ENCODE measurements around the gene LRRC4C. TPM values are rescaled to one million over a fixed set of nuclear protein-coding genes. Genes with fewer than 3 reads are reported as not detected.

LRRC4C gene
- total and polyA plus RNA-seq, 12 donors = 0.15 to 0.93 (median 0.40) TPM

GRCh38 chr11:40094954-40095353 lies 1364.5 kb downstream of the LRRC4C start:
- Histone ChIP-seq H3K4me1 (no peaks in the 10 kb centered on the region), H3K27ac (no peak overlapping the region), H3K9me3 (no peaks in the 10 kb centered on the region), H3K4me3 (no peak overlapping the region), H3K27me3 (no peaks in the 10 kb centered on the region), H3K36me3 (no peaks in the 10 kb centered on the region)
- ATAC-seq (no peak), DNase-seq (no peak)
- WGBS, 2 donors = 87 to 90% methylated on average over 2 of the region's 2 CpGs
- no peak for TF ChIP-seq CTCF (IDR thresholded peaks at IDR 0.05)
- intact Hi-C loops (cut with DNase I) = no loop called here

- Histone ChIP-seq H3K36me3 (no peaks in the 10 kb centered on the region), H3K9me3 (peaks cover 0 to 19% (median 0%) of the 10 kb centered on the region in 11 donors), H3K27me3 (no peaks in the 10 kb centered on the region), H3K4me3 (no peak overlapping the region), H3K27ac (no peak overlapping the region), H3K4me1 (no peaks in the 10 kb centered on the region)
- no peak for TF ChIP-seq CTCF (IDR thresholded peaks at IDR 0.05)
- ATAC-seq = no peak
- intact Hi-C loops (cut with DNase I) = no loop called here
- DNase-seq = no peak
- 78 to 80% methylated on average over 7 of the region's 7 CpGs for WGBS, 2 donors
Observed at GRCh38 chr11:40080434-40080833, 1379.0 kb downstream of the LRRC4C start.
